H1 (cell line): ENCODE results near the gene CCNY. TPM values are rescaled to one million over a fixed set of nuclear protein-coding genes. Genes with fewer than 3 reads are reported as not detected.

Experiments
- CTCF ChIA-PET: fragments of 300-600 bp; sonication (Branson Sonifier 250); formaldehyde crosslinking; loops from one replicate; lab custom pipeline; 2021; ENCODE audit not compliant: partially characterized antibody; lab: Charles Lee
- POLR2A ChIA-PET: fragments of 300-600 bp; sonication (Branson Sonifier 250); formaldehyde crosslinking; loops from one replicate; lab custom pipeline; 2021; ENCODE audit warnings: inconsistent platforms; ENCODE audit not compliant: partially characterized antibody; lab: Charles Lee
- DNase-seq, 2 experiments: peaks; one replicate each; pipeline versions ENCODE4 v3.0.0 to v3.0.0-alpha.2; 2010 to 2022; ENCODE audit warnings: low spot score in 2 of 2, low read depth in 1 of 2, mixed read lengths in 1 of 2
- FAIRE-seq: peaks from 2 replicates; lab custom pipeline; 2011; peaks lifted over from hg19 to GRCh38; lab: Jason Lieb, UNC
- H2AFZ ChIP-seq: 2 replicates; pipeline ENCODE4 v1.8.1; 2012; ENCODE audit warnings: low read length, inconsistent platforms
- H2AK5ac ChIP-seq: 2 replicates; pipeline ENCODE4 v1.6.1; 2013; ENCODE audit warnings: low read depth, low read length
- H2BK120ac ChIP-seq: replicated peaks from 2 replicates; pipeline ENCODE3; 2013; ENCODE audit warnings: low read depth, low read length, inconsistent platforms
- H2BK12ac ChIP-seq: 2 replicates; pipeline ENCODE4 v1.6.1; 2013; ENCODE audit warnings: low read depth, low read length
- H2BK15ac ChIP-seq: 2 replicates; pipeline ENCODE4 v1.6.1; 2013; ENCODE audit warnings: low read length
- H2BK20ac ChIP-seq: 2 replicates; pipeline ENCODE4 v1.6.1; 2013; ENCODE audit warnings: low read length
- H2BK5ac ChIP-seq: 2 replicates; pipeline ENCODE4 v1.6.1; 2013; ENCODE audit warnings: low read depth, low read length
- H3K14ac ChIP-seq: 2 replicates; pipeline ENCODE4 v1.6.1; 2013; ENCODE audit warnings: inconsistent platforms; ENCODE audit not compliant: insufficient read length
- H3K18ac ChIP-seq: 2 replicates; pipeline ENCODE4 v1.6.1; 2013; ENCODE audit warnings: low read length; ENCODE audit errors: extremely low read depth
- H3K23ac ChIP-seq: 2 replicates; pipeline ENCODE4 v1.6.1; 2013; ENCODE audit warnings: inconsistent platforms; ENCODE audit not compliant: insufficient read length
- H3K23me2 ChIP-seq: 2 replicates; pipeline ENCODE4 v1.6.1; 2013; ENCODE audit warnings: low read depth, low read length
- H3K27ac ChIP-seq: 2 replicates; pipeline ENCODE4 v1.6.1; 2011; ENCODE audit warnings: low read depth, low read length, inconsistent platforms
- H3K27me3 ChIP-seq, 4 experiments: replicated peaks in 1 of 4; 1 replicate in 1 of 4; 2 replicates in 3 of 4; pipeline versions ENCODE4 v1.6.1 to v1.8.1; 2011 to 2013; ENCODE audit warnings: low read length in 3 of 4, mild to moderate bottlenecking in 3 of 4, inconsistent platforms in 2 of 4, mixed read lengths in 2 of 4, moderate library complexity in 1 of 4; ENCODE audit not compliant: control insufficient read depth in 3 of 4, insufficient read depth in 3 of 4; ENCODE audit errors: extremely low read depth in 1 of 4
- H3K36me3 ChIP-seq, 4 experiments: 2 replicates each; pipeline versions ENCODE4 v1.6.1 to v1.8.1; 2011 to 2013; ENCODE audit warnings: mild to moderate bottlenecking in 4 of 4, low read length in 3 of 4, moderate library complexity in 2 of 4, control low read depth in 1 of 4, inconsistent platforms in 1 of 4; ENCODE audit not compliant: insufficient read depth in 4 of 4, control insufficient read depth in 2 of 4
- H3K4ac ChIP-seq: replicated peaks from 2 replicates; pipeline ENCODE3; 2013; ENCODE audit warnings: low read length, low read depth, mixed read lengths, inconsistent platforms; ENCODE audit not compliant: insufficient read length
- H3K4me1 ChIP-seq, 4 experiments: replicated peaks in 1 of 4; 1 replicate in 1 of 4; 2 replicates in 3 of 4; pipeline versions ENCODE4 v1.6.1 to v1.8.1; 2011 to 2013; ENCODE audit warnings: low read length in 3 of 4, inconsistent platforms in 2 of 4, mixed read lengths in 1 of 4; ENCODE audit not compliant: insufficient read depth in 4 of 4, control insufficient read depth in 3 of 4
- H3K4me2 ChIP-seq, 2 experiments: 2 replicates each; pipeline versions ENCODE4 v1.6.1 to v1.8.1; 2011 to 2013; ENCODE audit warnings: low read depth in 2 of 2, low read length in 2 of 2, control low read depth in 1 of 2, inconsistent platforms in 1 of 2, mild to moderate bottlenecking in 1 of 2; ENCODE audit not compliant: insufficient read depth in 1 of 2
- H3K4me3 ChIP-seq, 4 experiments: fragments of 200-600, 300-600 bp in 1 of 4; sonication (generic), shearing (Covaris generic), sonication (Bioruptor Twin) in 1 of 4; 2 replicates each; pipeline versions ENCODE4 v1.5.1 to v1.8.1; 2011 to 2016; ENCODE audit warnings: low read length in 4 of 4, low read depth in 3 of 4, control low read depth in 2 of 4, inconsistent platforms in 2 of 4, mild to moderate bottlenecking in 2 of 4, mixed read lengths in 1 of 4, moderate library complexity in 1 of 4; ENCODE audit not compliant: insufficient read depth in 2 of 4; ENCODE audit errors: extremely low read depth in 1 of 4
- H3K56ac ChIP-seq: replicated peaks from 2 replicates; pipeline ENCODE3; 2013; ENCODE audit warnings: low read depth, mild to moderate bottlenecking, mixed read lengths, low read length, inconsistent platforms; ENCODE audit not compliant: insufficient read length
- H3K79me1 ChIP-seq: 2 replicates; pipeline ENCODE4 v1.6.1; 2013; ENCODE audit warnings: low read depth, low read length, control low read depth
- H3K79me2 ChIP-seq, 2 experiments: 2 replicates each; pipeline versions ENCODE4 v1.6.1 to v1.8.1; 2012 to 2013; ENCODE audit warnings: low read length in 2 of 2, mild to moderate bottlenecking in 2 of 2, inconsistent platforms in 1 of 2; ENCODE audit not compliant: insufficient read depth in 2 of 2, control insufficient read depth in 1 of 2
- H3K9ac ChIP-seq, 4 experiments: replicated peaks in 1 of 4; 1 replicate in 1 of 4; 2 replicates in 3 of 4; pipeline versions ENCODE4 v1.6.1 to v1.8.1; 2011 to 2013; ENCODE audit warnings: low read depth in 3 of 4, low read length in 3 of 4, control low read depth in 2 of 4, mild to moderate bottlenecking in 2 of 4, moderate library complexity in 2 of 4, inconsistent platforms in 1 of 4; ENCODE audit errors: extremely low read depth in 1 of 4
- H3K9me3 ChIP-seq, 2 experiments: 2 replicates each; pipeline versions ENCODE4 v1.6.1 to v1.8.1; 2012 to 2013; ENCODE audit warnings: mild to moderate bottlenecking in 2 of 2, moderate library complexity in 2 of 2, control low read depth in 1 of 2, inconsistent platforms in 1 of 2, low read depth in 1 of 2, low read length in 1 of 2, mixed read lengths in 1 of 2; ENCODE audit not compliant: insufficient read depth in 2 of 2
- H4K20me1 ChIP-seq, 2 experiments: replicated peaks in 1 of 2; 2 replicates each; pipeline versions ENCODE3 to v1.8.1; 2011 to 2013; ENCODE audit warnings: inconsistent platforms in 2 of 2, low read length in 2 of 2, mild to moderate bottlenecking in 1 of 2; ENCODE audit not compliant: insufficient read depth in 2 of 2, control insufficient read depth in 1 of 2
- H4K5ac ChIP-seq: 2 replicates; pipeline ENCODE4 v1.6.1; 2013; ENCODE audit warnings: low read length, low read depth, mixed read lengths, inconsistent platforms; ENCODE audit not compliant: insufficient read length
- H4K8ac ChIP-seq: 2 replicates; pipeline ENCODE4 v1.8.0; 2013; ENCODE audit warnings: mild to moderate bottlenecking, moderate library complexity, low read length, inconsistent platforms; ENCODE audit not compliant: insufficient read depth; ENCODE audit errors: extremely low read depth
- H4K91ac ChIP-seq: replicated peaks from 2 replicates; pipeline ENCODE3; 2013; ENCODE audit warnings: low read length, mixed read lengths, inconsistent platforms; ENCODE audit not compliant: insufficient read length
- CHD1 ChIP-seq: IDR thresholded peaks from 2 replicates; pipeline ENCODE4 v1.6.1; 2012; ENCODE audit warnings: low read depth, low read length, improper control_type of control experiment
- CHD2 ChIP-seq: IDR thresholded peaks from 2 replicates; pipeline ENCODE4 v1.6.1; 2012; ENCODE audit warnings: low read length, improper control_type of control experiment
- EP300 ChIP-seq, 2 experiments: IDR thresholded peaks; 1 replicate in 1 of 2; 2 replicates in 1 of 2; pipeline ENCODE4 v1.6.1; 2011 to 2012; ENCODE audit warnings: low read depth in 2 of 2, low read length in 2 of 2, mild to moderate bottlenecking in 2 of 2, borderline replicate concordance in 1 of 2, inconsistent platforms in 1 of 2, moderate library complexity in 1 of 2
- JUN ChIP-seq: IDR thresholded peaks from 2 replicates; pipeline ENCODE4 v1.6.1; 2011; ENCODE audit warnings: low read depth, mild to moderate bottlenecking, improper control_type of control experiment, low read length
- NANOG ChIP-seq: IDR thresholded peaks from 2 replicates; pipeline ENCODE4 v1.6.1; 2011; ENCODE audit warnings: low read length, low read depth, mild to moderate bottlenecking, inconsistent platforms; ENCODE audit not compliant: insufficient read depth, poor library complexity, severe bottlenecking
- POU5F1 ChIP-seq: IDR thresholded peaks from 2 replicates; pipeline ENCODE4 v1.6.1; 2011; ENCODE audit warnings: low read depth, mild to moderate bottlenecking, low read length, moderate library complexity
- SAP30 ChIP-seq: fragments of 300-600 bp; sonication (generic); IDR thresholded peaks from 2 replicates; pipeline ENCODE4 v1.7.1; 2012; ENCODE audit warnings: low read length, moderate library complexity, mild to moderate bottlenecking, inconsistent platforms; ENCODE audit not compliant: insufficient read depth, insufficient replicate concordance
- SIN3A ChIP-seq, 2 experiments: IDR thresholded peaks in 1 of 2; conservative IDR thresholded peaks in 1 of 2; 2 replicates each; pipeline ENCODE4 v1.6.1; 2011 to 2012; ENCODE audit warnings: low read length in 2 of 2, improper control_type of control experiment in 1 of 2, low read depth in 1 of 2, mild to moderate bottlenecking in 1 of 2
- WGBS, 2 experiments: shearing (Covaris generic) in 1 of 2; methylation state at CpG; one replicate each; pipeline versions ENCODE4 v1.1.6 to v1.1.7; 2013 to 2015; ENCODE audit warnings: low lambda C conversion rate in 2 of 2, mixed read lengths in 2 of 2, inconsistent platforms in 1 of 2, low coverage in 1 of 2, missing lambda C conversion rate in 1 of 2; ENCODE audit not compliant: insufficient replicate concordance in 2 of 2, insufficient coverage in 1 of 2, insufficient read length in 1 of 2; ENCODE audit errors: extremely low coverage in 1 of 2, missing lambda C conversion rate in 1 of 2; 5-methylcytosine and 5-hydroxymethylcytosine counted together
- polyA plus RNA-seq, 7 experiments: library from polyadenylated mRNA; depleted of rRNA in 3 of 7; stranded (reverse) in 5 of 7; unstranded in 2 of 7; fragments of >200 nt in 5 of 7; fragments of 200-250 nt in 2 of 7; gene quantifications; 1 replicate in 5 of 7; 2 replicates in 1 of 7; 4 replicates in 1 of 7; pipeline versions ENCODE4 v1.2.1 to v1.2.3, GENCODE V29; 2011 to 2013; ENCODE audit warnings: missing spikeins in 2 of 7, mixed read lengths in 2 of 7
- total RNA-seq: library from RNA; stranded (reverse); fragmentation: NEBNext Ultra II Directional; extraction: Animal tissue kit (Norgen Biotek cat#: 25700); gene quantifications from 2 replicates; pipeline ENCODE4 v1.2.1, GENCODE V29; 2021

CCNY gene
- total and polyA plus RNA-seq, 2 of the 8 experiments (the other 6 are each of a cell fraction or from before 2014, with no cell fraction given): 25.3 to 68.2 TPM

- Histone ChIP-seq H2AK5ac (no peak overlapping the region), H2BK15ac (no peak overlapping the region), H3K56ac (no peak overlapping the region)
- no peak for FAIRE-seq
- TF ChIP-seq JUN: no peak
- TF ChIP-seq NANOG: no peak
- TF ChIP-seq EP300 (IDR thresholded peaks at IDR 0.05; ENCODE audit: borderline replicate concordance in 1 of 2, low read depth in 2 of 2, low read length in 2 of 2): no peak
- TF ChIP-seq CHD1: no peak
- TF ChIP-seq POU5F1: no peak
- no peak for TF ChIP-seq CHD2
- TF ChIP-seq SAP30: no peak
- no peak for TF ChIP-seq SIN3A (conservative IDR thresholded peaks at IDR 0.05 in 1 of 2, IDR thresholded peaks at IDR 0.05 in 1 of 2; ENCODE audit: low read depth in 1 of 2, low read length in 2 of 2)
- TF ChIP-seq, all 59 proteins: peak for 0
- Histone ChIP-seq H3K23ac (no peak overlapping the region), H3K4ac (no peak overlapping the region), H3K36me3 (peaks cover 0 to 14% (median 2%) of the 10 kb centered on the region in 4 experiments; a peak in 3 of 8 replicates), H2AFZ (no peak overlapping the region), H3K14ac (no peak overlapping the region), H4K20me1 (peaks cover 0 to 9% of the 10 kb centered on the region in 2 experiments), H3K23me2 (peaks cover 2% of the 10 kb centered on the region; the same call in 1 of the 2 replicates), H3K9me3 (peaks cover 3 to 4% of the 10 kb centered on the region in 2 experiments; a peak in 1 of 4 replicates), H4K8ac (no peak overlapping the region), H3K4me1 (peaks cover 3 to 5% (median 4%) of the 10 kb centered on the region in 4 experiments; a peak in 4 of 7 replicates), H3K79me2 (peaks cover 3 to 18% of the 10 kb centered on the region in 2 experiments), H2BK12ac (no peak overlapping the region), H3K27ac (no peak overlapping the region), H3K79me1 (peaks cover 2% of the 10 kb centered on the region; the same call in 1 of the 2 replicates), H3K9ac (no peak overlapping the region), H2BK5ac (no peak overlapping the region), H3K4me2 (no peak overlapping the region), H2BK20ac (no peak overlapping the region), H3K27me3 (no peaks in the 10 kb centered on the region), H3K18ac (no peak overlapping the region), H4K91ac (no peak overlapping the region), H4K5ac (no peak overlapping the region), H3K4me3 (no peak overlapping the region), H2BK120ac (no peak overlapping the region)
- 84% methylated on average over 6 of the region's 6 CpGs; no CpG with 5 or more reads in 1 of the 2 experiments for WGBS, 2 experiments
- no peak for DNase-seq
- CTCF ChIA-PET: interaction anchor here (1.2 kb wide), 1 partner anchor 136 kb away, joined by 3 read pairs; no protein-coding TSS in a partner anchor
- POLR2A ChIA-PET: no interaction called here
These were observed 4.2 kb upstream of the CCNY start for GRCh38 chr10:35331894-35332640.
